Measurements from ENCODE around the gene SLC26A11. TPM values are rescaled to one million over a fixed set of nuclear protein-coding genes. Genes with fewer than 3 reads are reported as not detected.
"Not testable (repeated sequence)": the region's sequence is repeated elsewhere in the genome, so short reads cannot be mapped to it uniquely, and the experiment has no call there.

SLC26A11 gene
- total RNA-seq, 1 donor from 2014 or later = 5.1 TPM

DNA sequence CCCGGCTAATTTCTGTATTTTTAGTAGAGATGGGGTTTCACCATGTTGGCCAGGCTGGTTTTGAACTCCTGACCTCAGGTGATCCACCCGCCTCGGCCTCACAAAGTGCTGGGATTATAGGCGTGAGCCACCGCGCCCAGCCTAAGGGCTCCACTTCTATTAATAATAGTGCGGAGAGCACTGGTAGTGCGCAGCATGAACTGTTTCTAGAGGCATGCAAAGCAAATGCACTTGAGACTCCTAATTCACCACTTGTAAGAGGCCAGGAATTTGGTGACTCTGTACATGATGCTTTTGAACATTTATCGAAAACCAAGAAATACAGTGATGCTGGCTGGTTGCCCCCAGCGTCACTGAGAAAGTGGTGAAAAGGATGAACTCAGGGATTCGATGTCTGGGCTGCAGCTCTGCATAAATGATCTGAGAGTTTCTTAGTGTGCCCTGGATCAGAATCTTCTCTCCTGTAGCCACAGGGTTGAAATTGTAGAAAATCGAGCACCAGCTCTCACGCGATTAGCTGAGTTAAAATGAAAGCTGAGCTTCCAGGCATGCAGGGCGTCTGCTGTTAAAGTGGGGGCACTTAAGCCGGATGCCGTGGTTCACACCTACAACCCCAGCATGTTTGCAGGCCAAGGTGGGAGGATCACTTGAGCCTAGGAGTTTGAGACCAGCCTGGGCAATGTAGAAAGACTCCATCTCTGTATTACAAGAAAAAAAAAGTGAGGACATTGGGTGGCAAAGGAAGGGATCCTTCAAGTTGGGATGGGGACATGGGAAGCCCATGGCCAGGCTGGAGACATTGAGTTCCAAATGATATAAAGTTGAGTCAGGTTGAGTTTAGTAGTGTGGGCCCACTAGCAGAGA, 45.2 kb downstream of the SLC26A11 start:
- ATAC-seq (ENCODE audit: poor library complexity) (no peak), DNase-seq (no peak)
- intact Hi-C loops (cut with DNase I) = no loop called here

DNA sequence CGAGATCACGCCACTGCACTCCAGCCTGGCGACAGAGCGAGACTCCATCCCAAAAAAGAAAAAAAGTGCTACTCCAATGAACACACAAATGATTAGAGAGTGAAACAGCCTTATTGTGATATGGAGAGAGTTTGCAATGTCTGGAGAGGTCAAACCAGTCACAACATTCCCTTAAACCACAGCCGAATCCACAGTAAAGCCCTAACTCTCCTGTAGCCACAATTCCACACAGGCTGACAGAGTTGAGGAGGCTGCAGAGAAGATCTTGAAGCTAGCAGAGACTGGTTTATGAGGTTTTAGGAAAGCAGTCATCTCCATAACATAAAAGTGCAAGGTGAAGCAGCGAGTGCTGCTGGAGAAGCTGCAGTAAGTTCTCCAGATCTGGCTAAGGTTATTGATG, 47.2 kb downstream of the SLC26A11 start:
- ATAC-seq (ENCODE audit: poor library complexity) (no peak), DNase-seq (no peak)
- intact Hi-C loops (cut with DNase I) = no loop called here

DNA sequence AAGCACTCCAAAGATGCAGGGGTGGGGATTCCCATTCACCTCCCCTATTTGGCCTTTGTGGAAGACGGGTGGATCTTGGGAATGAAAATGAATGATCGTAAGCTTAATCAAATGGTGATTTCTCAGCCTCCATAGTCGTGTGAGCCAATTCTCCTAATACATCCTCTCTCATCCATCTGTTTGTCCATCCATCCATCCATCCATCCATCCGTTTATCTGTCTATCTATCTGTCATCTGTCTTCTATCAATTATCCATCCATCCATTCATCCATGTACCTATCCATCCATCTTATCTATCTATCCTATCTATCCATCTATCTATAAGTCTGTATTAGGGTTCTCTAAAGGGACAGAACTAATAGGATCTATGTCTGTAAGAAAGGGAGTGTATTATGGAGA, 48.2 kb downstream of the SLC26A11 start:
- intact Hi-C loops (cut with DNase I) = no loop called here
- ATAC-seq (ENCODE audit: poor library complexity) (no peak), DNase-seq (no peak)

DNA sequence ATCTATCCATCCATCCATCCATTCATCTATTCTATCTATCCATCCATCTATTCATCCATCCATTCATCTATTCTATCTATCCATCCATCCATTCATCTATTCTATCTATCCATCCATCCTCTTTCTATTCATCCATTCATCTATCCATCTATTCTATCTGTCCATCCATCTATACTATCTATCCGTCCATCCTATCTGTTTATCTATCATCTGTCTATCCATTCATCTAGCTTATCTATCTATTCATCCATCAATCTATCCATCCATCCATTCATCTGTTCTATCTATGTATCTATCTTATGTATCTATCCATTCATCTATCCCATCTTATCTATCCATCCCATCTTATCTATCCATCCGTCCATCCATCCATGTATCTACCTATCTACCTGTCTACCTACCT, 49.2 kb downstream of the SLC26A11 start:
- DNase-seq (no peak), ATAC-seq (ENCODE audit: poor library complexity) (no peak)
- intact Hi-C loops (cut with DNase I) = no loop called here

DNA sequence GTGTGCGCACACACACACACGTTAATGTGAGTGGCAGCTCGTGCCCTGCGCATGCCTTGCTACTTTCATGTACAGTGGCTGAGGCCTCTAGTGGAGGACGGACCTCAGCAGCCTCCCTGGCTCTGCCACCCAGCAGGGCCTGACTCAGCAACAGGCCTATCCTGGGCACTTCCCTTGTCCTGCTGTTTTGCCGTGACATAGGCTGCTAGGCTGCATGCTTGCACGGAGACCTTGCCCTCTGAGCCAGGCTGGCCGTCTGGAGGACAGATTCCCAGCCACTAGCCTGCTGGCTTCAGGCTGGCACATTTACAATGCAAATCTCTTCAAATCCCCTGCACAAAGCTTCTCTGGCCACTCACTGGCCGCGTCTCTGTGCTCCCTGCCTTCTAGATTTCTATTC, 49.9 kb downstream of the SLC26A11 start:
- ATAC-seq (ENCODE audit: poor library complexity) = no peak
- intact Hi-C loops (cut with DNase I) = no loop called here
- no peak for DNase-seq

DNA sequence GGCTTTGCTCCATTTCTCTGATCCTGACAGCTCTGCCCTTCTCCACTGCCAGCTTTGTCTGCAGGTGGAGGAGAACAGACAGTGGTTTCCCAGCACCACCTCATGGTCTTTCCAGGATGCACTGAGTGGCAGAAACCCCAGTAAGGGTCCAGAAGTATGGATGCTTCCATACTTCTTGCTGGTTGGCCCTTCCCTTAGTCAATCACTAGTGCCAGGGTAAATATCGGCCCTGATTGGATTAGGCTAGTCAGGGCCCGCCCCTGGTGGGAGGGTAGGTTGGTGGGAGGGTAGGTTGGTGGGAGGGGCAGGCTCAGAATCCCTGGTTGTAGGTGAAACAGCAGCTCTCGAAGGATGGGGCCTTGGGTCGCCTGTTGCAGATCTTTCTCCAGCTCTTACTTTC, 50.6 kb downstream of the SLC26A11 start:
- no peak for DNase-seq
- ATAC-seq (ENCODE audit: poor library complexity) = no peak
- intact Hi-C loops (cut with DNase I) = no loop called here

DNA sequence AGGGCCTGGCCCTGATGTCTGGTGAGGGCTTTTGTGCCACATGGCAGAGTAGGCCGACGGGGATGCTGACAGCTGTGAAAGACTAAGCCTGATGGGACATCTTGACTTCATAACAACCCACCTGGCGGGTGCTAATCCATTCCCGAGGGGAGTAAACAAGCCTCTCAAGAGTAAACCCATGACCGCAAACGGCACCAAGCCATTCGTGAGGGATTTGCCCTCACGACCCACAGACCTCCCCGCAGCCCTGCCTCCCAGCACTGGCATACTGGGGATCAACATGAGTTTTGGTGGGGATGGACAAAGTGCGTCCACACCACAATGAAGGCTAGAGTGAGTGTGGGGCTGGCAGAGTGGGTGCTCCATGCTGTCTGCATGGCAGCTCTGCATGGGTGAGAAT, 52.1 kb downstream of the SLC26A11 start:
- no peak for ATAC-seq (ENCODE audit: poor library complexity)

DNA sequence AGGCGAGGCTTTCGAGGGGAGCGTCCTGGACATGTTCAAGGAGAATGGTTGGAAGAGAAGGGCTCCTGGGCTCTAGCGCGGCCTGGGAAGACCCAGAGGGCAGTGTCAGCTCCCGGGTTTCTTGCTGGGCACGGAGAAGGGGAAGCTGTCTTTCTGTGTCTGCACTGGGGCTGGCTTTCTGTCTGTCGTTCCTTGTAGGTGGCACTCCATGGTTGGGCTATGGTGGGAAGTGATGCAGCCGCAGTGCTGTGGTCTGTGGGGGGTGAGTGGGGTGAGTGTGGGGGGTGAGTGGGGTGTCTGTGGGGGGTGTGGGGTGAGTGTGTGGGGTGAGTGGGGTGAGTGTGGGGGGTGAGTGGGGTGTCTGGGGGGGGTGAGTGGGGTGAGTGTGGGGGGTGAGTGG, 54.1 kb downstream of the SLC26A11 start:
- DNase-seq (no peak), ATAC-seq (ENCODE audit: poor library complexity) (no peak)
- intact Hi-C loops (cut with DNase I) = no loop called here

More for the DNA sequence above, 52.1 kb downstream of the SLC26A11 start:
- no peak for DNase-seq
- intact Hi-C loops (cut with DNase I) = no loop called here

DNA sequence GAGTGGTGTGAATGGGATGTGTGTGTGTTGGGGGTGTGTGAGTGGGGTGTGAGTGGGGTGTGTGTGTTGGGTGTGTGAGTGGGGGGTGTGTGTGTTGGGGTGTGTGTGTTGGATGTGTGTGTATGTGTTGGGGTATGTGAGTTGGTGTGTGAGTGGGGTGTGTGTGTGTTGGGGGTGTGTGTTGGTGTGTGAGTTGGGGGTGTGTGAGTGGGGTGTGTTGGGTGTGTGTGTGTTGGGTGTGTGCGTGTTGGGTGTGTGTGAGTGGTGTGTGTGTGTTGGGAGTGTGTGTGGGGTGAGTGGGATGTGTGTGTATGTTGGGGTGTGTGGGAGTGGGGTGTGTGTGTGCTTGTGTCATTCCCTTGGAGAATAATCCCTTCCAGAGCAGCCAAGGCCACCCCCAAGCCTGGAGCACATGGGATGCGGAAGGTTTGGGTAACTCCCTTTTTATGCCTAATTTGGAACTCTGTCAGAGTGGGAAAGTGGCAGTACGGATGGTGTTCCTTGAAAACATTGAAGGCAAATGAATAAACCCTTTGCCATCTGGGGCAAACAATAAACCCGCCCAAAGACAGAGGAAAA, 54.7 kb downstream of the SLC26A11 start:
- ATAC-seq (ENCODE audit: poor library complexity) = no peak
- intact Hi-C loops (cut with DNase I) = no loop called here
- DNase-seq = no peak

DNA sequence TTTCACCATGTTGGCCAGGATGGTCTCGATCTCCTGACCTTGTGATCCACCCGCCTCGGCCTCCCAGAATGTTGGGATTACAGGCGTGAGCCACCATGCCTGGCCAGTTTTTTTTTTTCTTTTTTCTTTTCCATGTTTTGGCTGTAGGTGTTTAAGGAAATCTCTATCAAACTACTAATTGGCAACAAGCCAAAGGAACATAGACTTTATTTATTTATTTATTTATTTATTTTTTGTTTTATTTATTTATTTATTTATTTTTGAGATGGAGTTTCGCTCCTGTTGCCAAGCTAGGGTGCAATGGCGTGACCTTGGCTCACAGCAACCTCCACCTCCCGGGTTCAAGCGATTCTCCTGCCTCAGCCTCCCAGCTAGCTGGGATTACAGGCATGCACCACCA, 55.6 kb downstream of the SLC26A11 start:
- DNase-seq; intact Hi-C loops (cut with DNase I); ATAC-seq (ENCODE audit: poor library complexity): not testable (repeated sequence)

DNA sequence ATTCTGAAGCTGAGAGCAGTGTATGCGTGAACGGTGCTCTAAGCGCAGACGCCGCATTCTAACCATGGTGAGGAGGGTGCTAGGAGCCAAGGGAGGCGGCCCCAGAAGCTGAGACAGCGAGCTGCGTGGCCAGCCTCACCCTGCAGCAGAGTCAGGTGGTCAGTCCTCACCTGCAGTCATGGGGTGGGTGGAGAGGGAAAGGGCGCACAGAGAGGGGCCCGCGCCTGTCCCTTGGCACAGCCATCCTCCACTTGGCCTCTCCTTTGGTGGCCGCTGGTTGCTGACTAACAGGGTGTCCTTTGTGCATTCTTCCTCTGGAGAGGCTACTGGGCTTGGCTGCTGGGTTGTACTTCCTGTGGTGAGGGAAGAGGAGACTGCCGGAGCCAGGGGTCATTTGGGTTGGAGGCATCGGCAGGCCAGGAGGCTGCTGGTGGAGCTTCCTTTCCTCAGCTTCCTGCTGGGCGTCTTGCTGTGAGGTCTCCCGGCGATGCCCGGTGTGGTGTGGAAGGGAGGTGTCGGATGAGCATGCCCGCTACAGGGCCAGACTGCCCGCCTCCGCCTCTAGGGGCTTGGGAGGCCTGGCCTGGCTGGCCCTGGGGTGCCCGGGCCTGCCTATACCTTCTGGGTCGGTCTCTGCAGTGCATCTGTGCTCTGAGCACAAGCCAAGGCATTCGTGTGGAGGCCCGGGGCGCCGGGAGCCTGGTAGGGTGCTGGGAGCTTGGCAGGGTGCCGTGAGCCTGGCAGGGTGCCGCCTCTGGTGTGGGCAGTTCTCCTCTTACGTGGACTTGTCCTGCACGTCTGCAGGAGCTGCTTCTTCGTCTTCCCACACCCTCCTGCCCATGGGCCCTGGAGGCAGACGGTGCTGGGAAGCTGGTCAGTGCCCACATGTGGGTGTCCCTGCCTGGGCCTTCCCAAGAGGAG, 57.8 kb downstream of the SLC26A11 start:
- DNase-seq (no peak), ATAC-seq (ENCODE audit: poor library complexity) (peak; percentile 28)
- intact Hi-C loops (cut with DNase I) = no loop called here

DNA sequence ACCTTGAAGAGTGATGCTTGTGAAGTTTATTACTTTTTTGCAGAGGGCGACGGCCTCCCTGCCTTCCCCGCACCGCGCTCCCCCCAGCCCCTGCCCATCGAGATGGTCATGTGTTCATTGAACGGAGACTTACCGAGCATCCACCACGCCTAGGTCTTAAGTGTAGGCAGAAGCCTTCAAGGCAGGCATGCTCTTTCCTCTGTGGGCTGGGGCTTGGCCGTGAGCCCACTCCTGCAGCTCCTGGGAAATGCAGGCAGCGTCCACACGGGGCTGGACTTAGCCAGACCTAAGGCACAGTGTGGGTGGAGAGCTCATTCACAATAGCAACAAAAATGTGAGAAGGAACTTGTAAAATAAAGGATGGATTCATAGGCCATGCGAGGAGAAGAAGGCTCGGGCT, 59.7 kb downstream of the SLC26A11 start:
- DNase-seq = peak; percentile 84
- intact Hi-C loops (cut with DNase I) = no loop called here
- peak; percentile 79 for ATAC-seq (ENCODE audit: poor library complexity)

DNA sequence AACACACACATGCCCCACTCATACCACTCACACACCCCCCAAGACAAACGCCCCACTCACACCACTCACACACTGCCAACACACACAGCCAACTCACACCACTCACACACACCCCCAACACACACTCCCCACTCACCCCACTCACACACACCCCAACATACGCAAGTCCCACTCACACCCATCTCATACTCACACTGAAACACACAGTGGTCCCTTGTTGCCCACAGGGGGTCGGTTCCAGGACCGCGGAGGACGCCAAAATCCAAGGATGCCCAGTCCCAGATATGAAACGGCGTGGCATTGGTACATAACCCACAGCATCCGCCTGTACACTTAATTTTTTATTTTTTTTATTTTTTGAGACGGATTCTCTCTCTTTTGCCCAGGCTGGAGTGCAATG, 61.3 kb downstream of the SLC26A11 start:
- ATAC-seq (ENCODE audit: poor library complexity) (no peak), DNase-seq (no peak)
- intact Hi-C loops (cut with DNase I) = no loop called here

DNA sequence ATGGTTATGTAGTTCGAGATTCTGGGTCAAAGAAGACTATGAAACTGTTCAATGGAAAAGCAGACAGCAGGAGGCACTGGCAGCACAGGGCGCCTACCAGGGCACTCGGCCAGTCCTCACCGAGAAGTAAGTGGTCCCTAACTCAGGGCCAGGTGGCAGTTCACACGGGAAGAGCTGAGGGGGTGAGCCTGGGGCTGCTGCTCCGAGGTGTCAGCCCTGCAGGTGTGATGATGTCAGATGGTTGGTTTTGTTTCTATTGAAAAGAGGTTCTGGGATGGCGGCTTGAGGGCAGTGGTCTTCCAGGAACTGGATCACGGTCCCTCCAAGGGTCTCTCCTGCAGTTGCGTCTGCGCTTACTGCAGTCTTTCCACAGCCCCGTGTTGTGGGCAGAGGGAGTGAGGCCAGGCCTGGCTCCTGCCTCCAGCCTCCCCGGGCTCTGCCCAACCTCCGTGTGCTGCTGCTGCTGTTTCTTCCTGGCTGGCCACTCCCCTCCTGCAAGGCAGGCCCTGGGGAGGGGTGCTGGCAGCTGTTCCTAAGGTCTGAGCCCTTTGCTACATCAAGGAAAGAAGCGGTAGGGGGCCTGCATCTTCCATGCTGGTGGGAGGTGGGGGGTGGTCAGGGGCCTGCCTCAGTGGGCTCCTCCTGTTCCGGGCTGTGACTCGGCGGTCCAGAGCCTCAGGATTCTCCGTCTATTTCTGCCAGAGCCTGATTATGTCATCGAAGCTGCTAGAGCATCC, 63.1 kb downstream of the SLC26A11 start:
- DNase-seq (no peak), ATAC-seq (ENCODE audit: poor library complexity) (no peak)
- intact Hi-C loops (cut with DNase I) = no loop called here

DNA sequence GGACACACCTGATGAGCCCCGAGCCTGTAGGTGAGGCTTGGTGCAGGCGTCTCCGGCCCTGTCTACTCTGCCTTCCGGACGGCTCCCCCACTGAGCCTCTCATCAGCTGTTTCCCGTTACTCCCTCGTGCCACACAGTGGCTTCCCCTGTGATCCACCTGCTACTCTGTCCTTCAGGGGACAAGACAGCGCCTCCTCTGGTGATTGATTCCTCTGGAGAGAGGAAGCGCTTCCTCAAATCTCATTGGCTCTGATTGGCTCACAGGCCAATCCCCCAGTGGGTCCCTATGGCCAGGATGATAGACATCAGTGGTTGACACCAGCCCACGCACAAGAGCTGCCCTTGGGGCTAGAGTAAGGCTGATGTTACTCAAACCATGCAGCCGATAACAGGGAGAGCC, 64.4 kb downstream of the SLC26A11 start:
- no peak for DNase-seq
- intact Hi-C loops (cut with DNase I) = no loop called here
- ATAC-seq (ENCODE audit: poor library complexity) = no peak

DNA sequence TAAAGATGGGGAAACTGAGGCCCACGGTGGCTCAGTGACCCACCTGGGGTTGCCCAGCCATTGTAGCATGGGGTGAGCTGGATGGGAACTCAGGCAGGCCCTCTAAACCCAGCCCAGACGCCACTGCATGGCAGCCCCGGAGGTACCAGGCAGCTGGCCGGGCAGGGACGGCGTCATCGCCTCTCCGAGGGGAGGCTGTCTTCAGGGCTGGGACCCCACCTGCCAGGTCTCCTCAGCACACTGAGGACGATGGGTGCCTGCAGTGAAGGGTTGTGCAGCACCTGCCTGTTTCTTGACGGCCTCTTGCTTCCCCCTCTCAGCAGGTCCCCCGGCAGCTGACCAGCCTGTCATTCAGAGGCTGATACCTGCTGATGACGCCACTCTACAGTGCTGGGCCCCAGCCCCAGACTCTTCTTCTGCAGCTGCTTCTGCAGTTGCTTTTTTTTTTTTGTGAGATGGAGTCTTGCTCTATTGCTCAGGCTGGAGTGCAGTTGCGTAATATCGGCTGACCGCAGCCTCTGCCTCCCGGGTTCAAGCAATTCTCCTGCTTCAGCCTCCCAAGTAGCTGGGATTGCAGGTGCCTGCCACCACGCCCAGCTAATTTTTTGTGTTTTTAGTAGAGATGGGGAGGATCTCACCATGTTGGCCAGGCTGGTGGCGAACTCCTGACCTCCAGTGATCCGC, 65.2 kb downstream of the SLC26A11 start:
- ATAC-seq (ENCODE audit: poor library complexity) = no peak
- intact Hi-C loops (cut with DNase I) = no loop called here
- DNase-seq = no peak

DNA sequence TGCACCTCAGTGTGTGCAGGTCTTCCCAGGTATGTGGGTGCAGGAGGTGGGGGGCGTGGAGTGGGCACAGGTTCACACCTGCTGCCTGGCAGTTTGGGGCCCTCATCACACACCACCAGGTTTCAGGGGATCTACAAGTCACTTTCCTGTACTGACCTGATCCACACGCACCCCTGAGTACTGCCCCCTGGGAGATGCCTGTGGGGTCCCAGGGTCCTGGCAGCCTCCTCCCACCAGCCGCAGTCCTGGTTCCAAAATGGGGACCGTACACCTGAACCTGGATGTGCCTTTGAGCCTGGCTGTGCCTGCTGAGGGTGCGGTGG, 66.4 kb downstream of the SLC26A11 start:
- DNase-seq (no peak), ATAC-seq (ENCODE audit: poor library complexity) (no peak)
- intact Hi-C loops (cut with DNase I) = no loop called here

DNA sequence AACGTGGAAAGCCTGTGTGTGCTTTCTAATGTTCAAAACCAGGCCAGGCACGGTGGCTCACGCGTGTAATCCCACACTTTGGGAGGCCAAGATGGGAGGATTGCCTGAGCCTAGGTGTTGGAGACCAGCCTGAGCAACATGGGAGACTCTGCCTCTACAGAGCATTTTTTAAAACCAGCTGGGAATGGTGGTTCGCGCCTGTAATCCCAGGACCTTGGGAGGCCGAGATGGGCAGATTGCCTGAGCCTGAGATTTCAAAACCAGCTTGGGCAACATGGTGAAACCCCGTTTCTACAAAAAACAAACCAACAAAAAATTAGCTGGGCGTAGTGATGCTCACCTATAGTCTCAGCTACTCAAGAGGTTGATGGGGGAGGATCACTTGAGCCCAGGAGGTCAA, 66.8 kb downstream of the SLC26A11 start:
- intact Hi-C loops (cut with DNase I) = no loop called here
- no peak for ATAC-seq (ENCODE audit: poor library complexity)
- no peak for DNase-seq

Data from Right ventricle myocardium superior (tissue), 1 donor.